NB4 (cell line): ENCODE data around the gene SLC35D3.

Experiments used
- CTCF ChIP-seq: IDR thresholded peaks from one replicate; pipeline ENCODE4 v1.5.1; 2012; ENCODE audit warnings: low read depth, low read length
- MAX ChIP-seq: IDR thresholded peaks from 2 replicates; pipeline ENCODE4 v1.6.1; 2011; ENCODE audit warnings: low read depth, low read length
- MYC ChIP-seq: IDR thresholded peaks from 2 replicates; pipeline ENCODE4 v1.6.1; 2011; ENCODE audit warnings: low read depth, low read length
- POLR2A ChIP-seq: IDR thresholded peaks from 2 replicates; pipeline ENCODE4 v1.6.1; 2011; ENCODE audit warnings: mild to moderate bottlenecking; ENCODE audit not compliant: insufficient read length; ENCODE audit errors: extremely low read depth

- TF ChIP-seq CTCF, result no peak
- TF ChIP-seq POLR2A, result no peak
- TF ChIP-seq MYC, result no peak
- no peak for TF ChIP-seq MAX
These were observed 26.2 kb upstream of the SLC35D3 start for GRCh38 chr6:136895901-136896300.
